GM03348 (cell line): Measurements from ENCODE around the gene VPS36.
"Not testable (repeated sequence)": the region's sequence is repeated elsewhere in the genome, so short reads cannot be mapped to it uniquely, and the experiment has no call there.

Experiments used
- DNase-seq: peaks from one replicate; pipeline ENCODE4 v3.0.0; 2012; ENCODE audit warnings: low spot score

The VPS36 gene

GRCh38 chr13:52432456-52432855 lies 18.0 kb downstream of the VPS36 start:
- no peak for DNase-seq

GRCh38 chr13:52428295-52428694 lies 22.1 kb downstream of the VPS36 start:
- DNase-seq = no peak

- no peak for DNase-seq
Observed at GRCh38 chr13:52421216-52421615, 29.2 kb downstream of the VPS36 start.

- DNase-seq = no peak
Observed at GRCh38 chr13:52419080-52419479, 31.4 kb downstream of the VPS36 start.

- peak; percentile 70 for DNase-seq
Observed at GRCh38 chr13:52414963-52415362, 35.5 kb downstream of the VPS36 start.

GRCh38 chr13:52414051-52414450 lies 36.4 kb downstream of the VPS36 start:
- DNase-seq = no peak

- no peak for DNase-seq
Observed at GRCh38 chr13:52412128-52412527, 38.3 kb downstream of the VPS36 start.

GRCh38 chr13:52411629-52412028 lies 38.8 kb downstream of the VPS36 start:
- peak; percentile 52 for DNase-seq

GRCh38 chr13:52408071-52408658 lies 42.3 kb downstream of the VPS36 start:
- DNase-seq = not testable (repeated sequence)

- DNase-seq = not testable (repeated sequence)
Observed at GRCh38 chr13:52407436-52407835, 43.0 kb downstream of the VPS36 start.

GRCh38 chr13:52406629-52407028 lies 43.8 kb downstream of the VPS36 start:
- DNase-seq = no peak

- DNase-seq = peak; percentile 93
Observed at GRCh38 chr13:52405767-52406494, 44.5 kb downstream of the VPS36 start, which contains the start of gene THSD1. THSD1 (minus strand) TSS chr13:52406172; CDS start chr13:52402600, 3,572 bp downstream.

- DNase-seq = peak; percentile 24
Observed at GRCh38 chr13:52405369-52405766, 45.1 kb downstream of the VPS36 start.

GRCh38 chr13:52399708-52400107 lies 50.7 kb downstream of the VPS36 start:
- DNase-seq = no peak

- no peak for DNase-seq
Observed at GRCh38 chr13:52399046-52399445, 51.4 kb downstream of the VPS36 start.

GRCh38 chr13:52395704-52396103 lies 54.7 kb downstream of the VPS36 start:
- no peak for DNase-seq

- no peak for DNase-seq
Observed at GRCh38 chr13:52394586-52394985, 55.8 kb downstream of the VPS36 start.

- no peak for DNase-seq
Observed at GRCh38 chr13:52393572-52394357, 56.7 kb downstream of the VPS36 start.

- no peak for DNase-seq
Observed at GRCh38 chr13:52387721-52388120, 62.7 kb downstream of the VPS36 start.

- no peak for DNase-seq
Observed at GRCh38 chr13:52385870-52386269, 64.6 kb downstream of the VPS36 start.

- DNase-seq = no peak
Observed at GRCh38 chr13:52383366-52383765, 67.1 kb downstream of the VPS36 start.

GRCh38 chr13:52378312-52378711 lies 72.1 kb downstream of the VPS36 start:
- no peak for DNase-seq

GRCh38 chr13:52377898-52378297 lies 72.5 kb downstream of the VPS36 start:
- DNase-seq = no peak
